Measurements from ENCODE around the gene KRTAP10-5.

GRCh38 chr21:44531606-44532564, 48.5 kb downstream of the KRTAP10-5 start:
- TF ChIP-seq POLR2A (IDR thresholded peaks at IDR 0.05) (no peak), CTCF (IDR thresholded peaks at IDR 0.05 in 4 of 5, conservative IDR thresholded peaks at IDR 0.05 in 1 of 5) (no peak)

All from gastrocnemius medialis (tissue), 4 donors.